ENCODE data around the gene RRP1B.
"Not testable (repeated sequence)": the region's sequence is repeated elsewhere in the genome, so short reads cannot be mapped to it uniquely, and the experiment has no call there.

The RRP1B gene

DNA sequence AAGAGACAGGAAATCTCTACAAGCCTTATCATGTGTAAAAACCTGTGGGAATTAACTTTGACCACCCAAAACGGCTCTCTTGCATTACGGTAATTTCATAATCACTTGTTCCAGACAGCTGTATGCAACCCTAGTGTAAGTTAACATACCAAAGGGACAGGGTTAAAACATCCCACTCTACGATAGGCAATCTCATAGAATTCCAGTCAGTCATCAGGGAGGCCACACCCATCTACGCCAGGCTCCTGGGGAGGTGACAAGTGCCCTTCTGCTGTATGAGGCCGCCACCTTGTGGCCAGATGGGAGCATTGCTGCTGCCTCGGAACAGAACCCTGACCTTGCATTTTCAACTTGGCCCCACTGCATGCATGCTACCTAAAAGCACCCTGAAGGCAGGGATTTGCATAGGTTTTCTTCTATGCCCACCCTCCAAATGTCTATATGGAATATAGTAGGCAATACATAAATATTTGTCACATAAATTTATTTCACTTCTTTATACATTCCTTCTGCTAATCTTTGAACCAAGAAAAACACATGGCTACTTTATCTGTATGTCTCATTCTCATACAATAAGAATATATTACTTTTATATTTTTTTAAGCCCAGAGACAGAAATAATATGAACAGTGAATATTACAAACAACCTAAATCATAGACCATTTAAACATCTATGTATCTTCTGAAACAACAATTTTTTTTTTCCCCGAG, 12.7 kb upstream of the RRP1B start:
- TF ChIP-seq, protein P1, sequence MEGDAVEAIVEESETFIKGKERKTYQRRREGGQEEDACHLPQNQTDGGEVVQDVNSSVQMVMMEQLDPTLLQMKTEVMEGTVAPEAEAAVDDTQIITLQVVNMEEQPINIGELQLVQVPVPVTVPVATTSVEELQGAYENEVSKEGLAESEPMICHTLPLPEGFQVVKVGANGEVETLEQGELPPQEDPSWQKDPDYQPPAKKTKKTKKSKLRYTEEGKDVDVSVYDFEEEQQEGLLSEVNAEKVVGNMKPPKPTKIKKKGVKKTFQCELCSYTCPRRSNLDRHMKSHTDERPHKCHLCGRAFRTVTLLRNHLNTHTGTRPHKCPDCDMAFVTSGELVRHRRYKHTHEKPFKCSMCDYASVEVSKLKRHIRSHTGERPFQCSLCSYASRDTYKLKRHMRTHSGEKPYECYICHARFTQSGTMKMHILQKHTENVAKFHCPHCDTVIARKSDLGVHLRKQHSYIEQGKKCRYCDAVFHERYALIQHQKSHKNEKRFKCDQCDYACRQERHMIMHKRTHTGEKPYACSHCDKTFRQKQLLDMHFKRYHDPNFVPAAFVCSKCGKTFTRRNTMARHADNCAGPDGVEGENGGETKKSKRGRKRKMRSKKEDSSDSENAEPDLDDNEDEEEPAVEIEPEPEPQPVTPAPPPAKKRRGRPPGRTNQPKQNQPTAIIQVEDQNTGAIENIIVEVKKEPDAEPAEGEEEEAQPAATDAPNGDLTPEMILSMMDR (IDR thresholded peaks at IDR 0.05; ENCODE audit: low read depth, low read length): peak; percentile 97
- in situ Hi-C loops (cut with HindIII; ENCODE audit: low sequenced_read_pairs): no loop called here
- peak; percentile 89 for DNase-seq (ENCODE audit: low read depth, low spot score)
- no peak overlapping the region for H3K4me3 ChIP-seq (ENCODE audit: low read depth, low read length)

DNA sequence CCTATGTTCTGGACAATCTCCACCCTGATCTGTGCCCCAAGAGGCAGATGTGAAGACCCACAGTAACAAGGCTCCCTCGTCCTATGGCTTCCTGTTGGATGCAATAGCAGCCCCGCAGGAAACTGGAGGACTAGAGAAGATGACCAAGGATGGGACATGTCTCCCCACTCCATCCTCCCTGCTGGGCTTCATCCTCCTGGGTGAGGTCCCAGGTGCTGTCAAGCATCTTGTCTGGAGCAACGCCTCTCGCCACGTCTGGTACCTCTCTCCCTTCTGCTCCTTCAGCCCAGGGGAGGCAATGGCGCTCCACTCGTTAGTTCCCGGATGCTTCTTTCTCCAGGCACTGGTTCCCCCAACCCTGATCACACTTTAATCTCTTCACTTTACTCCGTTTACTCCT, 11.2 kb upstream of the RRP1B start:
- no peak for DNase-seq (ENCODE audit: low read depth, low spot score)
- TF ChIP-seq, protein P1 (IDR thresholded peaks at IDR 0.05; ENCODE audit: low read depth, low read length): no peak
- H3K4me3 ChIP-seq (ENCODE audit: low read depth, low read length): no peak overlapping the region
- in situ Hi-C loops (cut with HindIII; ENCODE audit: low sequenced_read_pairs): no loop called here

DNA sequence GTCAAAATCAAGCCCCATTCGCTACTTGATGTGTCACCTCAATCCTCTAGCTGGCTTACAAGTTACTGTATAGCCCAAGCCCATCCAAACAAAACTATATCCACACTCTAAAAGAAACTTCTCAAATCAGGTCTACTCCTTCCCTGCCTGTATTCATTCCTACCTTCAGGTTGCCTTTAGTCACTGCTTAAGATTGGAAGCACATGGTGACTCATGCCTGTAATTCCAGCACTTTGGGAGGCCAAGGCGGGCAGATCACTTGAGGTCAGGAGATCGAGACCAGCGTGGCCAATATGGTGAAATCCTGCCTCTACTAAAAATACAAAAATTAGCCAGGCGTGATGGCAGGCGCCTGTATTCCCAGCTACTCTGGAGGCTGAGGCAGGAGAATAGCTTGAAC, 7.4 kb upstream of the RRP1B start:
- H3K4me3 ChIP-seq (ENCODE audit: low read depth, low read length); in situ Hi-C loops (cut with HindIII; ENCODE audit: low sequenced_read_pairs); DNase-seq (ENCODE audit: low read depth, low spot score): not testable (repeated sequence)

DNA sequence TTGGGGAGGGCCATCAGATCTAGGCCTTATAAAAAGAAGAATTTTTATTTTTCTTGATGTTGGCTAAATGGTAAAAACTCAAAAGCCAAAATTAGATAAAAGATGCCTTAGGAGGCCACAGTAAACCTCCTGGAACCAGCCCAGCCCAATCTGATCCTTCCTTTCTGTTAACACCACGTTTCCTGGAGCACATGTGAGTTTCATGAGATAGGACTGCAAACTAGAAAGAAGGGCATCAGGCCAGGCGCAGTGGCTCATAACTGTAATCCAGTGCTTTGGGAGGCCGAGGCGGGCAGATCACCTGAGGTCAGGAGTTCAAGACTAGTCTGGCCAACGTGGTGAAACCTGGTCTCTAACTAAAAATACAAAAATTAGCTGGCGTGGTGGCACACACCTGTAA, 6.7 kb upstream of the RRP1B start:
- DNase-seq (ENCODE audit: low read depth, low spot score): no peak
- no peak overlapping the region for H3K4me3 ChIP-seq (ENCODE audit: low read depth, low read length)
- TF ChIP-seq, protein P1 (IDR thresholded peaks at IDR 0.05; ENCODE audit: low read depth, low read length): no peak
- in situ Hi-C loops (cut with HindIII; ENCODE audit: low sequenced_read_pairs): no loop called here

DNA sequence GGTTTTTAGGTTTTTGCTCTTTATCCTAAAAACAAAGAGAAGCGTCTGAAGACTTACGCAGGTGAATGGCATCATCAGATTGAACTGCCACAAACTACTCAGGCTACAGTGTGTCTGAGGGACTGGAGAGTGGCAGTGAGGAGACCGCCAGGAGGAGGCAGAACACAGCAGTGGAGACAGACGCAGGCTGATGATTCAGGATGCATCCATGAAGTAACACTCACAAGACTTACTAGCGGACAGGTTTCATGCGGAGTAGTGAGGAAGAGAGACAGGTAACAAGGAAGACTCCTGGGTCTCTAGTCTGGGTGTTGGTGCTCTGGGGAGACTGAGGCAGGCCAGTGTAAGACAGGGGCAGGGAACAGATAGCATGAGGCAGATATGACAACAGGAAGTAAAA, 5.7 kb upstream of the RRP1B start:
- H3K4me3 ChIP-seq (ENCODE audit: low read depth, low read length): no peak overlapping the region
- DNase-seq (ENCODE audit: low read depth, low spot score): no peak
- TF ChIP-seq, protein P1 (IDR thresholded peaks at IDR 0.05; ENCODE audit: low read depth, low read length): peak; percentile 4
- in situ Hi-C loops (cut with HindIII; ENCODE audit: low sequenced_read_pairs): no loop called here

DNA sequence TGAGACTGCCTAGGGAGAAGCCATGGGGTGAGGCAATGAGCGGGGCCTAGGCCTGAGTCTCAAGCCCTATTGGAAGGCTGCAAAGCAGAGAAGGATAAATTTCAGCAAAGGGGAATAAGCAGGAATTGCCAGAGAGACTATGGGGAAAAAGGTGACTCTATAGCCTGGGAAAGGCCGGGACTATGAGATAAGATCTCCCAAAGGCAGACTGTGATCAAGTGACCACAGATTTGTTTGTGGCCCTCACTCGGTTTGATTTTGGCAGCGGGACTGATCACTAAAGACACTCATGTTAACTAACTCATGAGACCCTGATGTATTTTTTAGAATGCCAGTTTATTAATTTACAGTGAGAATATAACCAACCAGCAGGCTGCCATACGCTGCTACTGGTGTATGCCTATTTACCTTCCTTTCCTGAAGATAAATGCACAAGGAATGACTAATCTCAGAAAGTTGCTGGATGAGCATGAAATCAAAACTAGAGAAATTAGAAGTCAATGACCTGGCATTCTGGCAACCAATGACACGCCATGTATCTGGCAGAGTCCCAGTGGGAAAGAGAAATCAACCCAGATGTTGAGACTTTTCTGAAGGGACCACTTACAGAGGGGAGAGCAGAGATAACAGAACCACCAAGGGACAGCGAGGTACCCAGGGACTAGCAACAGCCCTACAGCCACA, 4.4 kb upstream of the RRP1B start:
- TF ChIP-seq, protein P1 (IDR thresholded peaks at IDR 0.05; ENCODE audit: low read depth, low read length): no peak
- DNase-seq (ENCODE audit: low read depth, low spot score): peak; percentile 41
- H3K4me3 ChIP-seq (ENCODE audit: low read depth, low read length): no peak overlapping the region
- in situ Hi-C loops (cut with HindIII; ENCODE audit: low sequenced_read_pairs): no loop called here

DNA sequence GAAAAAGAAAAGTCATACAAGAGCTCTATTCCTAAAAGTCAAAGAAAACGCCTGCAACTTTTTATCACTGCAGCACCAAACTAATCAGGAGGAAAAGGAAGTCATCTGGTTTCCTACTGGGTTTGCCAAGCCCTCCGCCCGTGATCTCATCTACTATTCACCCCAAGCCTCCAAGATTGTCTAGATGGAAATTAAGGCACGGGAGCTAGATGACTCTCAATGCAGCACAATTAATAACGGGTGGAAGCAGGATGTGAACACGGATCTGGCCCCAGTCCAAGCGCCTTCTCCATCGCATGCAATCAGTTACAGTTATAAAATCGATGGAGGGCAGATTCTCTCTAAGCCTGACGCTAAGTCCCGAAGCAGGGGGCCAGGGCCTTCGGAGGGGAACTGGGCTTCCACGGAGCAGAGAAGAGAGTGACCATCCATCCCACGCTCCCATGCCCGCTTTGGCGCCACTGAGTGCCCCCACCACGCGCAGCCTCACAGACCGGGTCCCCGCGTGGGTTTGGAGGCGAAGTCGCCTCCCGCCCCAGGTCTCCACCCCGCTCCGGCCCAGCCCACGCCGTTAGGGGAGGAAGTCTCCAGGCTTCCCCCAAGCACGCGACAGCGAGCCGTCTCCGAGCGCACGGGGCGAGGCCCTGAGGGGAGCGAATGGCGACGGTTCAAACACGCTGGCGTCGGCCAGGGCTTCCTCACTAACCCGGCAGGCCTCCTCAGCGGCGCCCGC, 1.8 kb upstream of the RRP1B start:
- TF ChIP-seq, protein P1 (IDR thresholded peaks at IDR 0.05; ENCODE audit: low read depth, low read length): no peak
- in situ Hi-C loops (cut with HindIII; ENCODE audit: low sequenced_read_pairs): no loop called here
- no peak for DNase-seq (ENCODE audit: low read depth, low spot score)
- no peak overlapping the region for H3K4me3 ChIP-seq (ENCODE audit: low read depth, low read length)
